NCI-H2196 (cell line): ENCODE results near the gene HSD17B11.
A peak's percentile ranks its signal among the peaks of the same experiment; 100 is the strongest.
"Not testable (repeated sequence)": the region's sequence is repeated elsewhere in the genome, so short reads cannot be mapped to it uniquely, and the experiment has no call there.

Experiments
- DNase-seq: peaks from one replicate; lab custom pipeline; 2025; ENCODE audit not compliant: unreplicated experiment; lab: John Stamatoyannopoulos, UW

Gene HSD17B11

GRCh38 chr4:87360338-87360935 lies 30.6 kb downstream of the HSD17B11 start:
- DNase-seq = no peak

DNA sequence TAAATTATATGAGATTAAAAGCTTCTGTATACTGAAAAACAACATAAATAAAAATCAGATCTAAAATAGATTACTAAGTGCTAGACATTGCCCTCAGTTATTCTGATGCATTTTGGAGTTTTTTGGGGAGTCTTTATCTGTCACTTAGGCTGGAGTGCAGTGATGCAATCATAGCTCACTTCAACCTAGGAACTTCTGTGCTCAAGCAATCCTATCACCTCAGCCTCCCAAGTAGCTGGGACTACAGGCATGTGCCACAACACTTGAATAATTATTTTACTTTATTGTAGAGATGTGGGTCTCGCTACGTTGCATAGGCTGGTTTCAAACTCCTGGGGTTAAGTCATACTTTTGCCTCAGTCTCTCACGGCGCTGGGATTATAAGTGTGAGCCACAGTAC lies 31.7 kb downstream of the HSD17B11 start:
- DNase-seq = no peak

DNA sequence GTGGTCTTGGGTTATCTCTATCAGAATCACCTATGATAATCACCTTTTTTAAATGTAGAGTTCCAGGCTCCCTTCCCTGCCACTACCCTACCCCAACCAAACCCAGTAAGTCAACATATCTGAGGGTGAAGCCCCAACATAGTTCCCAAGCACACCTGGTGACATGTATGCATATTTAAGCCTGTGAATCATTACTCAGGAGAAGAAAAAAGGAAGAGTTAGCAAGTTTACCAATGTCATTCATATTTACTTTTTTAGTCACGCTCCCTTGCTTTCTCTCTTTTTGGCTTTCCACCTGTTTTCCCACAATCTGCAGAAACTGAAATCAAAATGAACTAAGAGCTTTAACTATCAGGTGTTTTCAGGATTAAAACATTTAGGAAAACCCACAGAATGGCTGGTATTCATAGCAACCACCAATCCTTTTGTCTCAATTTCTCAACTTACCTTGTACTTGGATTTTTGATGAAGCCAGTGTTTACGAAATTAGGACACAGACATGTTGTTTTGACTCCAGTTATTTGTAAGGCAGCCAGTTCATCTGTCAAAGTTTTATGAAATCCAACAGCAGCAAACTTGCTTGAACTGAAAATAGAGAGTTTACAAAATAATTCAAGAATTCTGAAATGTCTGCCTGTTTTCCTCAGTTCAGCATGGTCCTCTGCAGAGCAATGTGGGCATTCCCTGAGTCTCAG lies 34.0 kb downstream of the HSD17B11 start:
- DNase-seq = no peak

DNA sequence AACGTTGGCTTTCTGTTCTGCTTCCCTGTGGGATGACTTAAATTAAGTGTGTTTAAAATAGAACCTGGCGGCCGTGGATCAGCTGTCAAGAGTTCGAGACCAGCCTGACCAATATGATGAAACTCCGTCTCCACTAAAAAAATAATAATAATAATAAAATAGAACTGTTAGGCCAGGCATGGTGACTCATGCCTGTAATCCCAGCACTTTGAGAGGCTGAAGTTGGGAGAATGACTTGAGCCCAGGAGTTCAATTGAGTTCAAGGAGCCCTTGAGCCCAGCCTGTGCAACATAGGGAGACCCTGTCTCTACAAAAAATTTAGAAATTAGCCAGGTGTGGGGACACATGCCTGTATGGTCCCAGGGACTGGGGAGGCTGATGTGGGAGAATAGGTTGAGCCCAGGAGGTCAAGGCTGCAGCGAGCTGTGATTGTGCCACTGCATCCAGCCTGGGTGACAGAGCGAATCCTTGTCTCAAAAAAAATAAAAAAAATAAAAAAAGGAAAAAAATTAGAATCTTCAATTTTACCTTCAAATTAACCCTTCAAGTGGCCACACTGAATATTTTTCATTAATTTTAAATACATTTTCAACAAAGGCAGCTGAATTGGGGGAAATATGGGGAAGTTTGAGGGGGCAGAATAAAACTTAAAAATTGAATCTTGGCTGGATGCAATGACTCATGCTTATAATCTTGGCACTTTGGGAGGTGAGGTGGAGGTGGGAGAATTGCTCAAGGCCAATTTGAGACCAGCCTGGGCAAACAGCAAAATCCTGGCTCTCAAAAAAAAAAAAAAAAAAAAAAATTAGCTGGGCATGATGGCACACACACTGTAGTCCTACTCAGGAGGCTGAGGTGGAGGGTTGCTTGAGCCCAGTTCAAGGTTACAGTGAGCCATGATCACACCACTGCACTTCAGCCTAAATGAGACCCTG lies 36.6 kb downstream of the HSD17B11 start:
- no peak for DNase-seq

- no peak for DNase-seq
Measured at GRCh38 chr4:87353592-87353991, 37.4 kb downstream of the HSD17B11 start.

GRCh38 chr4:87345139-87345538 lies 45.8 kb downstream of the HSD17B11 start:
- DNase-seq = no peak

DNA sequence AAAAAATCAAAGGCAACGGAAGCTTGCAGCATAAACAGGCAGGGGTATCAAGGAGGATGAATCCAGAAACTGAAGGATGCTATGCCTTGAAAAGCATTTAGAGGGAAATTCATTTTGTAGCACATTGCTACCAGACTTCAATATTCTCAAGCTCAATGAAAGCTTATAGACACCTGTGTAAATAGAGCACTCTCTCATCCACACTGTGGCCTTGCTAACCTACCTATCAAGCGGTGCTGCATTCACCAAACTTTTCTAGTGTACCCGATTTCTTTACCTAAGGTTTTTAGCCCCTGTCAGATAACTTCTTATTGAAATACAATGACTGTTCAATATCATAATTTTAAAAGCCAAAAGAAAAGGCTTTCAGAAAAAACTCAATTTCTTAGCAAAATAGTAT lies 48.1 kb downstream of the HSD17B11 start:
- DNase-seq = no peak

DNA sequence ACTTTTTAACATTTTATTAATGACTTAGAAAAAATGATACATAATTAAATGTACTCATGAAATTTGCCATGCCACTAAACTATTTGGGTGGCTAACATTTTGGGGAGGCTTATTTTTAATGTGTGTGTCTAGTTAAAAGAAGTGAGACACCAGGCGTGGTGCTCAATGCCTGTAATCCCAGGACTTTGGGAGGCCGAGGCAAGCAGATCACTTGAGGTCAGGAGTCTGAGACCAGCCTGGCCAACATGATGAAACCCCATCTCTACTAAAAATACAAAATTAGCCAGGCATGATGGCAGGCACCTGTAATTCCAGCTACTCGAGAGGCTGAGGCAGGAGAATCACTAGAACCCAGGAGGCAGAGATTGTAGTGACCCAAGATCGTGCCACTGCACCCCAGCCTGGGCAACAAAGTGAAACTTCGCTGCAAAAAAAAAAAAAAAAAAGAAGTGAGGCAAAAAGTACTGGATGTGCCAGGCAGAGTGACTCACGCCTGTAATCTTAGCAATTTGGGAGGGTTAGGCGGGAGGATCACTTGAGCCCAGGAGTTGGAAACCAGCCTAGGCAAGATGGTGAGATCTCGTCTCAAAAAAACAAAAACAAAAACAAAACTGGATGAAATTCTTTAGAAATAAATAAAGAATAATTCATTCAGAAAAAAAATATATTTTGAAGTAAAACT lies 48.9 kb downstream of the HSD17B11 start:
- DNase-seq = not testable (repeated sequence)

GRCh38 chr4:87339440-87339839 lies 51.5 kb downstream of the HSD17B11 start:
- DNase-seq = no peak

GRCh38 chr4:87337361-87337760 lies 53.6 kb downstream of the HSD17B11 start:
- DNase-seq = no peak

DNA sequence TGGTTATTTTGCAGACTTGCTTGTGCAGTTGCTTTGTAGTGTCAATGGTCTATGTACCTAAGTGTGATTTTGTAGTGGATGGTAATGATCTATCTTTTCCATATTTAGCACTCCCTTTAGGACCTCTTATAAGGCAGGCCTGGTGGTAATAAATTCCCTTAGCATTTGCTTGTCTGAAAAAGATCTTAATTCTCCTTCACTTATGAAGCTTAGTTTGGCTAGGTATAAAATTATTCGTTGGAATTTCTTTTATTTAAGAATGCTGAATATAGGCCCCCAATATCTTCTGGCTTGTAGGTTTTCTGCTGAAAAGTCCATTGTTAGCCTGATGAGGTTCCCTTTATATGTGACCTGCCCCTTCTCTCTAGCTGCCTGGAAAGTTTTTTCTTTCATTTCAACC lies 57.7 kb downstream of the HSD17B11 start:
- no peak for DNase-seq

DNA sequence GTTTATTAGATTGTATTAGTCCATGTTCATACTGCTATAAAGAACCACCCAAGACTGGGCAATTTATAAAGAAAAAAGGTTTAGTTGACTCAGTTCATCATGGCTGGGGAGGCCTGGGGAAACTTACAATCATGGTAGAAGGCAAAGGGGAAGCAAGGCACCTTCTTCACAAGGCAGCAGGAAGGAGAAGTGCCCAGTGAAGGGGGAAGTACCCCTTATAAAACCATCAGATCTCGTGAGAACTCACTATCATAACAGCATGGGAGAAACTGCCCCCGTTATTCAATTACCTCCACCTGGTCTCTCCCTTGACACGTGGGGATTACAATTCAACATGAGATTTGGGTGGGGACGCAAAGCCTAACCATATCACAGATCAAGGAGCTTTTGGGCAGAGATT lies 60.2 kb downstream of the HSD17B11 start:
- no peak for DNase-seq

DNA sequence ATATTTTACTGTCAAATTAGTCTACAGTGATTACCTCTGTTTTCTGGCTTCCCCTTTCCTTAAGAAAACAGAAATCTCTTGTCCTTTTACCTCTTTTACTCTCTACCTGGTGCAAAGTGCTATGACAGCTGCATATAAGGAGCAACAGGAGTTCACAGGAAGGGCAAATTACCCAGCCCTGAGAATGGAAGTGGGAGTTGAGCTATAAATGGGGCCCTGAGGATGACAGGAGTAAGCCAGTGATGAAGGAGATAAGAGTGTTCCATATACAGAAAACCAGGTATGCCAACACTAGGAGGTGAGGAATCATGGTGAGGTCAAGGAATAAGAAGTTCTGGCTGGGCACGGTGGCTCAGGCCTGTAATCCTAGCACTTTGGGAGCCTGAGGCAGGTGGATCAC lies 63.9 kb downstream of the HSD17B11 start:
- no peak for DNase-seq

GRCh38 chr4:87326460-87326859 lies 64.5 kb downstream of the HSD17B11 start:
- DNase-seq = peak; percentile 19

GRCh38 chr4:87322754-87323153 lies 68.2 kb downstream of the HSD17B11 start, which contains the start of gene HSD17B13:
HSD17B13 (minus strand) TSS chr4:87322882; CDS start chr4:87322841, 41 bp downstream.
- peak; percentile 6 for DNase-seq

DNA sequence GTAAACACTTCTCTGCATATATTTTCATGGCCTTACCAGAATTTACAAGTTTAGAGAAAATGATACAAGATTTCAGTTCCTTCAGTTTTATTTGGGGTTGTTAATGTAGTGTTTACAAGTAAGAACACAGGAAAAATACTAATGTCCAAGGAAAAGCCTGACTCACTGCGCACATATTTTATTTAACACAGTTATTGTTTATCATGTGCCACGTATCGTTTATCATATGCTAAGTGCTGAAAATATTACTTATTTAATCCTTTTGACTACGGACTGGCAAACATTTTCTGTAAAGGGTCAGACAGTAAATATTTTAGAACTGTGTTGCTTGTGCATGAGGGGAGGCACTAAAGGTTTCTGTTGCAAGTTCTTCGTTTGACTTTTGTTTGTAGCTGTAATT lies 69.1 kb downstream of the HSD17B11 start:
- DNase-seq = no peak

- DNase-seq = no peak
Measured at GRCh38 chr4:87317527-87317926, 73.5 kb downstream of the HSD17B11 start.

DNA sequence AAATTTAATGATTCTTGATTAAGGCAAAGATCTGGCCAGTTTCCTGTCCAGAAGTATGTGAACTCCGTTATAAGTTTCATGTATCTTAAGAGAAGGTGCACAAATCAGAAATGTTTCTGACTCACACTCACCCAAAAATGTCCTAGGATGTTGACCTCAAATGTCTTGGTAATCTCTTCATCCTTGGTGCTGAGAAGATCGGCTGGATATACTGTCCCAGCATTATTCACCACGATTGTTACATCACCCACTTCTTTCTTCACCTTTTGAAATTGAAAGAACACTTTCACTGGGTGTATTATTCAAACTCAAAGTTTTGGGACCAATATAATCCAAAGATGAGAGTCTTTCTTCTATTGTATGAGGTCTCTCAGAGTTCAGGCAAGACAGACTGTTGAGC lies 74.0 kb downstream of the HSD17B11 start:
- no peak for DNase-seq

GRCh38 chr4:87315000-87315399 lies 76.0 kb downstream of the HSD17B11 start:
- not testable (repeated sequence) for DNase-seq

DNA sequence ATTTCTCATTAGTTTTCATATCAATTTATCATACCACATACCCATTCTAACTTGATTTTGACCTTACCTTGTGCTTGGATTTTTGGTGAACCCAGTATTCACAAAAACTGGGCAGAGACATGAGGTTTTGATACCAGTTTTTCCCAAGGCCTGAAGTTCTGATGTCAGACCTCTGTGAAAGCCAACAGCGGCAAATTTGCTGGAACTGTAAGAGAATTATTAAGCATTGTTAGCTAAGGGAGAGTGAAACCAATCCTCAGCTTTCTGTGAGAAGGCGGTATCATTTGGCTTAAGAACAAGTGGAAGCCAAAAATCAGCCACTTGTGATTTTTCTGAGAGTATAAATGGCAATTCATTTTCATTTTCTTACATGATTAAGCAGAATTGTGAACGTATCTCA lies 77.2 kb downstream of the HSD17B11 start:
- no peak for DNase-seq

GRCh38 chr4:87311684-87312083 lies 79.3 kb downstream of the HSD17B11 start:
- no peak for DNase-seq
